Activated naive CD4-positive, alpha-beta T cell treated with anti-CD3 and anti-CD28 coated beads, Interleukin-2, amount 50 U/mL, for 72 hours (primary cell): ENCODE data around the gene SELENOM. TPM values are rescaled to one million over a fixed set of nuclear protein-coding genes. Genes with fewer than 3 reads are reported as not detected.
"Not testable (repeated sequence)": the region's sequence is repeated elsewhere in the genome, so short reads cannot be mapped to it uniquely, and the experiment has no call there.

ENCODE experiments used
- ATAC-seq, 2 donors: fragments of 150-1000 bp; cut with Tn5 transposase; 2 replicates each; pipeline ENCODE4 v1.10.0; 2021; ENCODE audit warnings: mild to moderate bottlenecking in 2 of 2, moderate library complexity in 2 of 2
- DNase-seq, 2 donors: peaks; one replicate each; pipeline ENCODE4 v3.0.0; 2021 to 2022; ENCODE audit warnings: low spot score in 2 of 2
- H3K27ac Mint-ChIP-seq, 2 donors: one replicate each; pipeline ENCODE4 v1.8.0; 2022; ENCODE audit warnings: mild to moderate bottlenecking in 2 of 2, mixed read lengths in 2 of 2
- H3K36me3 Mint-ChIP-seq, 2 donors: one replicate each; pipeline ENCODE4 v1.8.0; 2022; ENCODE audit warnings: mixed read lengths in 2 of 2
- H3K9me3 Mint-ChIP-seq, 2 donors: one replicate each; pipeline ENCODE4 v1.8.0; 2022; ENCODE audit warnings: mixed read lengths in 2 of 2
- total RNA-seq, 2 donors: library from RNA; stranded (reverse); gene quantifications; one replicate each; pipeline ENCODE4 v1.2.3, GENCODE V29; 2022

The SELENOM gene
- total RNA-seq, 2 donors from 2014 or later = 7.0 to 10.2 TPM

DNA sequence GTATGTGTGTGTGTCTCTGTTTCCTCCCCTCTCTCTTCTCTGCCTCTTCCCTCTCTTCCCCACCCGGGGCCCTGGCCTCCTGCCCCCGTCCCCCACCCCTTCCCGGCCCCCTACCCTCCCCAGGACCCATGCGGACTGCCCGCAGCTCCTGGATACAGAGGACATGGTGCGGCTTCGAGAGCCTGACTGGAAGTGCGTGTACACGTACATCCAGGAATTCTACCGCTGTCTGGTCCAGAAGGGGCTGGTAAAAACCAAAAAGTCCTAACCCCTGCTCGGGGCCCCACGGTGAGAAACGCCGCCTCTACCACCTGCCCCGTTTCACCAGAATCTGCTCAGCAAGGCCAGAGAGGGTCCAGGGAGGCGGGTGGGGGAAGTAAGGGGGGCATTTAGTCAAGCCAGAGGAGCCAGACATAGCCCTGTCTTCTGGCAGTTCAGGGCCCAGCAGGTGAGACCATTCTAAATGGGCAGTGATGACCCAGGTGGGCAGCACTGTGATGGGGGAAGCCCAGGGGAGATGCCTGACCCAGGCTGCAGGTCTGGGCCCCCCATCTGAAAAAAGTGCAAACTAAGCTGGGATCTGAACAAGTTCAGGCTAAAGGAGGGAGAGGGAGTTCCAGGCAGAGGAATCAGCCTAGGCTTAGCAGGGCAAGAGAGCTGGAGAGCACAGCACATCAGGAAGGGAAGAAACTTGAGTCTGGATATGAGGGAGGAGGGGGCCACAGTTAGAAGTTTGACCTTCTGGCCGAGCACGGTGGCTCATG, 6.4 kb downstream of the SELENOM start:
- H3K9me3 Mint-ChIP-seq = no peaks in the 10 kb centered on the region
- ATAC-seq (no peak), DNase-seq (no peak)
- H3K27ac Mint-ChIP-seq = peak overlapping the region in 1 of 2 donors; percentile 36
- no peaks in the 10 kb centered on the region for H3K36me3 Mint-ChIP-seq

DNA sequence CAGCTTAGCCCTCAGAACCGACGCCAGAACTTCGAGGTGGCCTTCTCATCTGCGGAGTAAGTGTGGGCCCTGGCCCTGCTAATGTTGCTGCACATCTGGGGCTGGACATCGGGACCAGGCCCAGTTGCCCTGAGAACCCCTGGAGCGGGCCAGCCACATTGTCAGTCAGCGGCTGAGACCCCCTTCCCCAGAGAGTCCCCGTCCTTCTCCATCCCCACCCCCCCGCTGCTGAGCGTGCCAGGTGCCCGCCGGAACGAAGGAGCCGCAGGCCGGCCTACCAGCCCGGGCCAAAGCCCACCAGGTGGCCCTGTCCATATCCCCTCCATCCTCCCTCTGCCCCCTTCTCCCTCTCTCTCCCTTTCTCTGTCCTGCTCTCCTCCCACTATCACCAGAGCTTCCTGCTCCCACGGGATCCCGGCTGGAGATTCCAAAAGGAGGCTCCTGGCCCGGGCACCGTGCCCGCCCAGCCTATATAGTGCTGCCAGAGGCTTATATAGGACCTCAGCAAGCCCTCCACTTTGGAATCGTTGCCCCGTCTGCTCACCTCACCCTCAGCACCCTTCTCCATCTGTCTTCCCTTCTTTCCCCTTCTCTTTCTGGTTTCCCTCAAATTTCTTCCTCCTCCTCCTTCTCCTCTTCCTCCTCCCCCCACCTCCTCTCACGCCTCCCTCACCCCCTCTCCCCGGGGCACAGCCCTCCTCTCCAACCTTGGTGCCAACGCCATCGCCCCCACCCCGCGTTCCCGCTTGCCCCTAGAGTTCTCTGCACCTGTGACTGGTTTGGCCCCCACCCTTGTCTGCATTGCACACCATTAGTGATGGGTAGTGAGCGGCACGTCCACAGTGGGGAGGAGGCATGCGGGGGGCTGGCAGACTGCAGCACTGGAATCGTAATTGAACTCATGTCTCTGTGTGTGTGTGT, 7.3 kb downstream of the SELENOM start:
- H3K36me3 Mint-ChIP-seq = no peaks in the 10 kb centered on the region
- no peak for ATAC-seq
- peak overlapping the region in 1 of 2 donors; percentile 86 for H3K27ac Mint-ChIP-seq
- H3K9me3 Mint-ChIP-seq = no peaks in the 10 kb centered on the region
- no peak for DNase-seq

DNA sequence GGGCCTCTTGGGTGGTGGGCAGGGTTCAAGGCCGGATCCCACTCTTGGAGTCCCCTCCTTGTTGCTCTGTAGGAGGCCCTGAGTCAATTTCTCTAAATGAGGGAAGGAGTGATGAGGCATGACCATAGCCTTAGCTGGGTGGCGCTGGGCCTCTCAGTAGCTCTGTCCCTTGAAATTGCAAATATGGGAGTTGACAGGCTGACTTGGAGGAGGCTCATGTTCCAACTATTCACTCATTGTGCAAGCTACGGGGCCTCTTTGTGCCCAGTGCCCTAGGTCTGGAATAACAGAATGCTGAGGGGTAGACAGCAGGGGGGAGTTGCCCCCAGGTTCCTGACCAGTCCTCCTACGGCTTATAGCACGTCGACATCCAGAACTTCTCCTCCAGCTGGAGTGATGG, 8.0 kb downstream of the SELENOM start:
- ATAC-seq (no peak), DNase-seq (no peak)
- Mint-ChIP-seq H3K36me3 (no peaks in the 10 kb centered on the region), H3K9me3 (no peaks in the 10 kb centered on the region), H3K27ac (no peak overlapping the region)

DNA sequence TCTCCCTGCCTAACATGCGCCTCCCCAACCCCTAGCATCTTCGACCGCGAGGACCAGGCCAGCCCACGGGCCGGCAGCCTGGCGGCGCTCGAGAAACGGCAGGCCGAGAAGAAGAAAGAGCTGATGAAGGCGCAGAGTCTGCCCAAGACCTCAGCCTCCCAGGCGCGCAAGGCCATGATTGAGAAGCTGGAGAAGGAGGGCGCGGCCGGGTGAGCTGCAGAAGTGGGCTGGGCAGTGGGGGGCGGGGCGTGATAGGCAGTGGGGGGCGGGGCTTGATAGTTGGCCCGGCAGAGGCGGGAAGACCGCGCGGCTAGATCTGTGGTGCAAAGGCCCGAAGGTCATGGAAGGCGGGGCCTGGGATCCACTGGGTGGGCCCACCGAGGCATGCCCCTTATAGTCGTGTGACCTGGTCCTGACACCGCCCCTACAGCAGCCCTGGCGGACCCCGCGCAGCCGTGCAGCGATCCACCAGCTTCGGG, 8.7 kb downstream of the SELENOM start:
- no peak for DNase-seq
- Mint-ChIP-seq H3K36me3 (no peaks in the 10 kb centered on the region), H3K27ac (no peak overlapping the region), H3K9me3 (no peaks in the 10 kb centered on the region)
- no peak for ATAC-seq

DNA sequence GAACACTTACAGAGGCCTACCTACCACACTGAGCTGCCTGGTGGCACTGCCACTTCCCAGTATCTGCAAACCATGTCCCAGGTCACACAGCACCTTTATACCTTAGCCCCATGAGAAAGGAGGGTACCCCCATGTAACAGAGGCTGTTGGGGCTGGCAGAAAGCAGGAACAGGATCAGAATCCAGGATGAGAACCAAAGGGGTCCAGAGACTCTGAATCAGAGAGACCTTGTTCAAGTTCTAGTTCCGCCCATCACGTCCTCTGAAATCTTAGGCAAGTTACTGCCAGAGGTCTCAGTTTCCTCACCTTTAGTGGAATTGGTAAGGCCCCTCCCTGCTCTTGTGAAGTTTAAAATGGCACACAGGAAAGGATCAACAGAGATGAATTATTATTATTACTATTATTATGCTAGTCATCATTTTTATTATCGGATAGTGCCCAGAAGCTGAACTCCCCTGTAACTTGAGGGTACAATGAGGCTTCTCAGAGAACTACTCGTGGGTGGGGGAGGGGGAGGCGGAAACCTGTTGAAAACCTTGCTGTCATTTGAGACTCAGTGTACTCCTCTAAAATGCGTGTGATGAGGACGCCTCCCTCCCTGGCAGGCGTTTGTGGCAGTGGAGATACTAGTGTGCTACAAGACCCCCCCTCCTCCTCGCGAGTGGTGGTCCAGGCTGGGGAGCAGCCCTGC, 9.3 kb downstream of the SELENOM start:
- no peak for DNase-seq
- Mint-ChIP-seq H3K9me3 (no peaks in the 10 kb centered on the region), H3K36me3 (no peaks in the 10 kb centered on the region), H3K27ac (no peak overlapping the region)
- ATAC-seq = no peak

DNA sequence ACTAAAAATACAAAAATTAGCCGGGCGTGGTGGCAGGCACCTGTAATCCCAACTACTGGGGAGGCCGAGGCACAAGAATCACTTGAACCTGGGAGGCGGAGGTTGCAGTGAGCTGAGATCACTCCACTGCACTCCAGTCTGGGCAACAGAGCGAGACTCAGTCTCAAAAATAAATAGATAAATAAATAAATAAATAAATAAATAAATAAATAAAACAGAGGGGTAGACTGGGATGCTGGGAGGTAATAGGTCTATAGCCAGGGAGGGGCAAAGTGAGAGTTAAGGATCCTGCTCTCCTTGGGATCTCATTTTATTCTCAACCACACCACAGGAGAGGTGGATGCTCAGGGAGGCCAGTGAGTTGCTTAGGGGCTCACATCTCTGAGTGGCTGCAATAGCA, 9.8 kb downstream of the SELENOM start:
- ATAC-seq, H3K27ac Mint-ChIP-seq, H3K36me3 Mint-ChIP-seq, DNase-seq, H3K9me3 Mint-ChIP-seq: not testable (repeated sequence)

DNA sequence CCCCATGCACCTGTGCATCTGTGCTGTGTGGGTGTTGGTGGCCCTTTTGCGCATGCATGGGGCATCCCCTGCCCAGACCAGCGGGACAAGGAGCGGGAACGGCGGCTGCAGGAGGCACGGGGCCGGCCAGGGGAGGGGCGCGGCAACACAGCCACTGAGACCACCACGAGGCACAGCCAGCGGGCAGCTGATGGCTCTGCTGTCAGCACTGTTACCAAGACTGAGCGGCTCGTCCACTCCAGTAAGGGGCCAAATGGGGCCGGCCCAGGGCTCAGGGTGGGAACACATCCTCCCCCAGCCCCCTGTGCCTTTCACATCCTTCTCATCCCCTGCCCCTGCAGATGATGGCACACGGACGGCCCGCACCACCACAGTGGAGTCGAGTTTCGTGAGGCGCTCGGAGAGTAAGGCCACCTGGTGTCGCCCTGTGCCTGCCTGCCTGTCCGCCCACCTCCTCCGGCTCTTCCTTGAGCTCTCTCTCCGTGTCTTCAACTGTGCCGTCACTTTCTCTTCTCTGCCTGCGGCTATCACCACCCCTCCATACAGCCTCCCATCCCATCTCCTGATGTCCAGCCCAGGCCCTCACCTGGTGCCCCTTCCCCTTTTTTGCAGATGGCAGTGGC, 10.6 kb downstream of the SELENOM start:
- Mint-ChIP-seq H3K27ac (peak overlapping the region; percentile 47 to 50), H3K9me3 (no peaks in the 10 kb centered on the region), H3K36me3 (no peaks in the 10 kb centered on the region)
- ATAC-seq = no peak
- DNase-seq = no peak

DNA sequence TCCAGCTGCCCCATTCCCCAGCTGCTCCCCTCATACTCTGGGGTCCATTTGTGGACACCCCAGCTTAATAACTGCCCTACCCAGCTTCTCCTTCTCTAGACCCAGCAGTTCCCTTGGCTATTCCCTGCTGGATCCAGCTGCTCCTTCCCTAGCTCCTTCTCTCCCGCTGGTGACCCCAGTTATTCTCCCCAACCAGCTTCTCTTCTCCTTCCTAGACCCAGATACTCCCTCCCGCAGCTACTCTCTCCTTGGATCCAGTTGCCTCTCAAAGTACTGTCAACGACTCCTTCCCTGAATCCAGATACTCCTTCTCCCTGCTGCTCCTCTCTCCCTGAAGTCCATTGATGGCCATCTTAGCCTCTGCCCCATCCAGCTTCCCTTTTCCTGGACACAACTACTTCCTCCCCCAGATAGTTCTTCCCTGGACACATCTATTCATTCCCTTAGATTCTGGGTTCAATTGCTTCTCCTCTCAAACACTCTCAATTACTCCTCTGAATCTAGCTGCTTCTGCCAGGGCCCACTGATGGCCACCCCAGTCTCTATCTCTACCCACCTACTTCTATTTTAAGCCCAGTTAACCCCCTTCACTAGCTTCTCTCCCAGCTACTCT, 11.6 kb downstream of the SELENOM start:
- Mint-ChIP-seq H3K27ac (peak overlapping the region in 1 of 2 donors; percentile 50), H3K9me3 (no peaks in the 10 kb centered on the region), H3K36me3 (no peaks in the 10 kb centered on the region)
- DNase-seq = no peak
- no peak for ATAC-seq

DNA sequence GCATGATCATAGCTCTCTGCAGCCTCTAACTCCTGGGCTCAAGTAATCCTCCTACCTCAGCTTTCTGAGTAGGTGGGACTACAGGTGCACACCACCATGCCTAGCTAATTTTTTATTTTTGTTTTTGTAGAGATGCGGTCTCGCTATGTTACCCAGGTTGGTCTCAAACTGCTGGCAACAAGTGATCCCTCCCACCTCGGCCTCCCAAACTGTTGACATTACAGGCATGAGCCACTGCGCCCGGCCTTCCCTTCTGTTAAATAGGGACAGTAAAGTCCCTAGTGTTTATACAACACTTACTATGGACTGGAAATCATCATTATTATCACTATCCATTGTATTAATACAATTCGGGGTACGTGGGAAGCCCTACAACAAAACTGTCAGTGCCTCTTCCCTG, 12.6 kb downstream of the SELENOM start:
- Mint-ChIP-seq H3K36me3 (no peaks in the 10 kb centered on the region), H3K27ac (peak overlapping the region; percentile 43 to 45)

DNA sequence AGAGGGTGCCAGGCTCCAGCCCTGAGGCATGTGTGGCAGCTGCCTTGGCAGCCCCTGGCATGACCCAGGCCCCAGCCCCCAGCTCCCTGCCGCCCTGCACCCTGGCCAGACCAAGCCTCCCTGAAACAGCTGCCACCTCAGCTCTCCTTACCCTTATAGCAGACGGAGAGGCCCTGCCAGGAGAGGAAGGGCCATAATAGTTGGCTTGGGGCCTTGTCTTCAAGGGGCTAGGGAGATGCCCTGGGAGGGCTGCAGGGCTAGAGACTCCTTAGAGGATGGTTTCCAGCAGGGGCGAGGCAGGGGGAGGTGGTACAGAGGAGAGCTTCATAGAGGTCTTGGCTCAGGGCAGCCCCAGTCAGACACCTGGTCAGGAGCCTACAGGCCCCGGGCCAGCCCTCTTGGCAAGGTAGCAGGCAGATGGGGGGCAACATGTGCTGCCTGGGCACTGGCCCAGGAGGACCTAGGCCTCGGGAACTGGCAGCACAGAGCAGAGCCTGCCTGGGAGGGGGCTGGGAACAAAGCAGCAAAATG, 13.3 kb downstream of the SELENOM start:
- Mint-ChIP-seq H3K36me3 (no peaks in the 10 kb centered on the region), H3K27ac (no peak overlapping the region), H3K9me3 (no peaks in the 10 kb centered on the region)
- ATAC-seq = no peak
- DNase-seq = no peak

More for the DNA sequence above, 12.6 kb downstream of the SELENOM start:
- H3K9me3 Mint-ChIP-seq = no peaks in the 10 kb centered on the region
- ATAC-seq (no peak), DNase-seq (no peak)

DNA sequence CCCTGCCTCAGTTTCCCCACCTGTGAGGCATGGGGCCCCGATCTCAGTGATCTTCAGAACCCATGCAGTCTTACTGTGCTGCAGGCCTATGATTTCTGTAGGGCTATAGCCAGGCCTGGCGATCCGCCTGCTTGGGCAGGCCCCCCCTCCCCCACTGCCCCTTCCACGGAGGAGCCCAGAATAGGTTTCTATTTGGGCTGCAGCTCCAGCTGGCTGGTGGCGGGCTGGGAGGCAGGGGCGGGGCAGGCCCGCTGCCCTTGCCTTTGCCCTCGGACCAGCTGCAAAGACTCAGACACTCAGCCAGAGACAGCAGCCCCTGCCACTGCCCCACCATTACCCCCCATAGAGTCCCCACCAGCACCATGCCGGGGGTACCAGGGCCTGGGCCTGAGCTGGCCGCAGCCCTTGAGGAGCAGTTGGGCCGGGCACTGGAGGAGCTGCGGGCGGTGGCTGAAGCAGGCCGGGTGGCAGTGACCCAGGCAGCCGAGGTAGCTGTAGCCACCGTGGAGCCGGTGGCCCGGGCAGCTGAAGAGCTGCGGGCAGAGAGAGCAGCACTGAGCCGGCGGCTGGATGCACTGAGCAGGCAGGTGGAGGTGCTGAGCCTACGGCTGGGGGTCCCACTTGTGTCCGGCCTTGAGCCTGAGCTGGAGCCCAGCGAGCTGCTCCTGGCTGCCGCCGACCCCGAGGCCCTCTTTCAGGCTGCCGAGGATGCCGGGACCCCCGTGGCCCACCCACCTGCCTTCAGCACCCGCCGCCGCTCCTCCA, 14.1 kb downstream of the SELENOM start:
- DNase-seq (no peak), ATAC-seq (no peak)
- Mint-ChIP-seq H3K27ac (no peak overlapping the region), H3K9me3 (no peaks in the 10 kb centered on the region), H3K36me3 (no peaks in the 10 kb centered on the region)

DNA sequence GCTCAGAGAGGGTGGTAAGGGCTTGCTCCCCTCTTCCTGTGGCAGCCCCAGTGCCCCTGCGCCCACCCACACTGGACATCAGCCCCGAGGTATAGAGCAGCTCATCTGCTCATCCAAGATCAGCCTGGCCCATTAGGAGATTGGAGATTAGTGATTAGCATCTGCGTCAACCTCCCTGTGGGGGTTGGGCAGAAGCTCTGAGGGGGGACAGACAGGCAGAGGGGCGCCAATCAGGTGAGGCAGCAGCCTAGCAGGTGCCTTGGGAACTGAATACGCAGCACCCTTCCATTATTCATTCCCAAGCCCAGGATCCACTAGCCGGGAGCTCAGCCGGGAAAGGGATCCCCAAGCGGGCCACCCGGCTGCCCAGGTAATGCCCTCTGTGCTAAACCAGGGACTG, 15.2 kb downstream of the SELENOM start:
- H3K9me3 Mint-ChIP-seq = no peaks in the 10 kb centered on the region
- no peak for ATAC-seq

DNA sequence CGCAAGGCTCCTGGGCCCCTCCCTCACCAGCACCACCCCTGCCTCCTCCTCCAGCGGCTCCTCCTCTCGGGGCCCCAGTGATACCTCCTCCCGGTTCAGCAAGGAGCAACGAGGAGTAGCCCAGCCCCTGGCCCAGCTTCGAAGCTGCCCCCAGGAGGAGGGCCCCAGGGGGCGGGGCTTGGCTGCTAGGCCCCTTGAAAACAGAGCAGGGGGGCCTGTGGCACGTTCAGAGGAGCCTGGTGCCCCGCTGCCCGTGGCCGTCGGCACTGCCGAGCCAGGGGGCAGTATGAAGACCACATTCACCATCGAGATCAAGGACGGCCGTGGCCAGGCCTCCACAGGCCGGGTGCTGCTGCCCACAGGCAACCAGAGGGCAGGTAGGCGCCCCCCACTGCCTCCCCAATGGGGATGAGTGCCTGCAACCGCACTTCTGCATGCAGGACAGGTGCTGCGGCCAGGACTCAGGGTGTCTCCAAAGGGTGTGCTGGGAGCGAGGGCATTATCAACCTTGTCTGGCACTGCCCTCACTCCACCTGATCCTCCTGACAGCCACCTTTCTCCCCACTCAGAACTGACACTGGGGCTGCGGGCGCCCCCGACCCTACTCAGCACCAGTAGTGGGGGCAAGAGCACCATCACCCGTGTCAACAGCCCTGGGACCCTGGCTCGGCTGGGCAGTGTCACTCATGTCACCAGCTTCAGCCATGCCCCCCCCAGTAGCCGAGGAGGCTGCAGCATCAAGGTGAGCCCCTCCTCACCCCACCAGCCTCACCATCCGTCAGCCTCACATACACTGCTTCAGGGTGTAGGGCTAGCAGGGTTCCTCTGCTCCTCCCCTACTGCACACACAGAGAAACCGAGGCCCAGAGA, 16.0 kb downstream of the SELENOM start:
- no peaks in the 10 kb centered on the region for H3K9me3 Mint-ChIP-seq
- ATAC-seq = no peak
- no peak for DNase-seq
- no peaks in the 10 kb centered on the region for H3K36me3 Mint-ChIP-seq
- H3K27ac Mint-ChIP-seq = no peak overlapping the region

More for the DNA sequence above, 15.2 kb downstream of the SELENOM start:
- Mint-ChIP-seq H3K36me3 (no peaks in the 10 kb centered on the region), H3K27ac (no peak overlapping the region)
- DNase-seq = no peak

DNA sequence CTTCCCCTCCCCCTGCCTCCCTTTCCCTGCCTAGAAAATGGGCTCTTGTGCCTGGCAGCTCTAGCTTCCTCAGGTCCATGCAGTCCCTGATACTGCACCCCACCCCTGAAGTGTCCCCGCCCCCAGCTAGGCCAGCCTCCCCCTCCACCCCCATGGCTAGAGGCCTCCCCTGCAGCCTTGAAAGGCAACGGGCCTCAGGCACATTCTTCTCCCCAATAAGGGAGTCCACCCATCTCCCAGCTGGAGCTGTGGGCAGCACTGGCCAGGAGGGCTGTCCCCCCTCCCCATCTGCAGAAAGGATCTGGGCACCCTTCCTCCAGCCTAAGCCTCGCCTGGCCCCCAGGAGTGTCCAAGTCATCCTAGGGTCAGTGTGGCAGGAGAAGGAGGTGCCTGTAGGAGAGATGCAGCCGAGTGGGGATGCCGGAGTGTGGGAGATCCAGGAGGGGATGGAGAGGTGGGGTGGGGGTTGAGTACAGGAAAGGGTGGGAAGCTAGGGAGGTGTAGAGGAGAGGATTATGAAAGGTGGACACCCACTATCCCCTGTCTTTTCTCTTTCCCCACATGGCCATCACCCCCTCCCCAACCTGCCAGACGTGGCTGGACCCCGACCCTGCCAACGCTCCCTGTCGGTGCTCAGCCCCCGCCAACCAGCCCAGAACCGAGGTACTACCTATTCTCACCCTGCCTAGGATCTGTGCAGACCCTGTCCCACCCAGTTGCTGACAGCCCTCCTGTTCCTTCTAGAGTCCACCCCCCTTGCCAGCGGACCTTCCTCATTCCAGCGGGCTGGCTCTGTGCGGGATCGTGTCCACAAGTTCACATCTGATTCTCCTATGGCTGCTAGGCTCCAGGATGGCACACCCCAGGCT, 16.9 kb downstream of the SELENOM start:
- no peaks in the 10 kb centered on the region for H3K36me3 Mint-ChIP-seq
- no peak overlapping the region for H3K27ac Mint-ChIP-seq
- no peak for DNase-seq
- no peaks in the 10 kb centered on the region for H3K9me3 Mint-ChIP-seq
- ATAC-seq = no peak
